ENCODE data around the gene C15orf39.
"Not testable (repeated sequence)": the region's sequence is repeated elsewhere in the genome, so short reads cannot be mapped to it uniquely, and the experiment has no call there.

Gene C15orf39

DNA sequence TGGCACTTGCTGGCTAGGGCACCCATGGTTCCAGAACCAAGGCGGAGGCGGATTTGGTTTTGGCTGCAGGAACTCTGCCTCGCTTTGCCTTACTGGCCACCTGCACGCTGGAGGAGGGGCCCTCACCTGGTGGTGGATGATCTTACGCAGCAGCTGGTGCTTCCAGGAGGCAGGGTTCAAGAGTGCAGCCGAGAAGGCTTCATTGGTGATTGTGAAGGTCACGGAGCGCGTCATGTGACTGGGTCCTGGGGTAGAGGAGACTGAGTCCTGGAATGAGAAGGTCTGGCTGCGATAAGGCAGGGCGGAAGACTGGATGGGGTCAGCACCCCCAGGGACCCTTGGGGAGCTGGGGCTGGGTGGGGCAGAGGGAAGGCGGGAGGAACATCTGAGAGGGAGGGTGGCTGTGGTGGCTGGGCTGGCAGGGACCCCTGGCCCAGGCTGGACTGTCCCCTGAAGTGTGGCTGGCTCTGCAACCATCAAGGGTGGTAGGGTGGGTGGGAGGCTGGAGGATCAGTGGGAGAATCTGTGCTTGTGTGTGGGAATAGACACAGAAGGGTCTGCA is 30.7 kb downstream of the C15orf39 start:
- no peak for DNase-seq (ENCODE audit: low read depth)

DNA sequence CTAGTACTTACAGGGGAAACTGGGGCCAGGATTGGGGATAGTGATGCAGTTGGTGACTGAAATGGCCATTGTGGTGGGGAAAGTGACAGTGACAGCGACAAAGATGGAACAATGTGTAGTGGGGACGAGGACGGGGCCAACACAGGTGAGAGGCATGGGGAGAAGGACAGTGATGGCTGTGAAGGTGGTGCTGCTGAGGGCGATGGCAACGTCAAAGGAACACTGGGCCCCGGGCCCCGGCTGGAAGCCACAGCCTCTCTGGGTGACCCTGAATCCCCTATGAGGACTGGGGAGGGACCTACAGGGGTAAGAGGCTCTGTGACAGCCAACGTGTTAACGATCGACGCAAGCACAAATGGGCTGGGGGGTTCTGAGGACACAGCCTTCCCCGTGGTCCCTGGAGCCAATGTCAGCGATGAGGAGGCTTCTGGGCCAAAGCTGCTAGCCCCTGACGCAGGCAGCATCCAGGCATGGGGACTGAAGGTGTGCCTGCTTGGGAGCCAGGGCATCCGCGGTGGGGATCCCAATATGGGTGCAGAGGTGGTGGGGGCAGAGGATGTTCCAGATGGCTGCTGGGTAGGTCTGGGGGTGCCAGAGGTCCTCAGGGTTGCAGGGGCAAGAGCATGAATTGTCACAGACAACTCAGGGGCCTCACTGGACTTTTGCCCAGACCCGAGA is 31.3 kb downstream of the C15orf39 start:
- no peak for DNase-seq (ENCODE audit: low read depth)

DNA sequence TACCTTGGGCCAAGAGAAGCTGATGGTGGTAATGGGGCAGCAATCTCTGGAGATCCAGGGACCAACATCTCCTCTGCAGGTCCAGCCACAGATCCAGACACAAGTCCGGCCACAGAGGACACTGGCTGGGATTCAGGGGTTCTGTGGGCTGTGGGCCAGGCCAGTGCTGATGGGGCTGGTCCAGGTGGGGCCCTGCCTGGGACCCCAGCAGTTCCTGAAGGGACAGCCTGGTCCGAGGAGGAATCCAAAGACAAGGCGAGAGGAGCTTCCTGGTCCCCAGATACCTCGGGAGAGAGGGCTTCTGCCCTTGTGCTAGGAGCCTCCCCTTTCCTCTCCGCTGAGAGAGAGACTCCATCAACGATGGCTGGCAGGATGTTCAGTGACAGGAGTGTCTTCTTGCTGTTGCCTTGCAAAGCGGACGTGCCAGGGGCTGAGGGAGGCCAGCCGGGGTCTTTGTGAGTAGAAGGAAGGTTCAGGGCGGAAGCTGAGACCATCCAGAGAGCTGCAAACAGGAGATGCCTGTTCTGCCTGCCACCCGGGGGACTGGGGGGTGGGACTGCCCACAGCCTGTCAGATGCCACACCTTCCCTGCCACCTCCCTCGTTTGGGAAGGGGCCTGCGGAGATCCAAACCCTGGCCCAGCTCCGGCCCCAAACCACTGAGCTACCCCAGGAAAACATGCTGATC is 32.0 kb downstream of the C15orf39 start:
- no peak for DNase-seq (ENCODE audit: low read depth)

DNA sequence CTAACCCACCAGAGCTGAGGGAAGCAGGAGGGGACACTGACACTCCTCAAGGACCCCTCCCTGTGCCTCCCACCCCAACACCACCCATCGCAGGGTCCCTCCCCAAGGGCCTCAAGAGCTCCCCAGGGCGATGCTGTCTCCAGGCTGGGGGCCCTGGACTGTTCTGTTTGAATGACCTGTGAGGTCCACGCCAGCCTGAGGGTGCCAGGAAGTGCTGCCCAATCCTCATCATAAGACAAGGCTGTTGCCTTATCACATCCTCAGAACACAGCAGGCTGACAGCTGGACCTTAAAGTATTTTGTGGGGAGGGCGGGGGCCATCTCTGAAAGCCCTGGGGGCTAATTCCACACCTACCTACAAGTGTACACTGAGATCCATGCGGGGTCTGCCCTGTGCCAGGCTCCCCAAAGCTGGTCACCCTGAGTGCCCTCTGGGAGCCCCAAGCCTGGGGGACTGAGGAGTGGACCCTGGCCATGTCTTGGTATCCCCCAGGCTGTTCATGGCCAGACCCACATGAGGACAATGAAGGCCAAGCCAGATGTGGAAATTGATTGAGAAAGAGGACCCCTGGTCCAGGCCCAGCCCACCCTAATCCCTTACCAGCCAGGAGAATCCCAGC is 32.6 kb downstream of the C15orf39 start:
- no peak for DNase-seq (ENCODE audit: low read depth)

DNA sequence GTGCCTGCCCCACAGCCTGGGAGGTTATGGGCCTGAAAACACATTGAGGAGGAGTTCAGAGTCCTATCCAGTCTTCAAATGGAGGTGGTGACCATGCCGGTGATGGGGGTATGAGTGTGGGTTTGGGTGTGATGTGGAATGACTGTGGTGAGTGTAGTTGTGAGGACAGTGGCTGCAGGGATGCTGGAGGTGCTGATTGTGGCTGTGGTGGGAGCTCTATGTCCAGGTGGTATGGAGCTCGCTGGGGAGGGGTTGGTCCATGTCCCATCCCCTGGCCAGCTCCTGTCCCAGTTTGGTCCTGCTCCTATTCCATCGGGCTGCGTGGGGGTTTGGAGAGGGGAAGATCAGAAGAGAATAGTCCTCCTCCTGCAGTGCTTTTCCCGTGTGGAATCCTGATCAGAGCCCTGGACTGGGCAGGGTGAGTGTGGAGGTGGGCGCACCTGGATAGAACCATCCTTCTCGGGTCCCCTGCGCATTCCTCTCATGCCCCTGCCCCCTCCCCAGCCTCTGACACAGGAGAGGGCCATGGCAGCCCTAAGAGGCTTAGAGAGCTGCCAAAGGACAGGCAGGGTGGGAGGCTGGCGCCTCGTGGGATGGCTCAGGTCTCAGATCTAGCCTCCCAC is 33.5 kb downstream of the C15orf39 start:
- no peak for DNase-seq (ENCODE audit: low read depth)

DNA sequence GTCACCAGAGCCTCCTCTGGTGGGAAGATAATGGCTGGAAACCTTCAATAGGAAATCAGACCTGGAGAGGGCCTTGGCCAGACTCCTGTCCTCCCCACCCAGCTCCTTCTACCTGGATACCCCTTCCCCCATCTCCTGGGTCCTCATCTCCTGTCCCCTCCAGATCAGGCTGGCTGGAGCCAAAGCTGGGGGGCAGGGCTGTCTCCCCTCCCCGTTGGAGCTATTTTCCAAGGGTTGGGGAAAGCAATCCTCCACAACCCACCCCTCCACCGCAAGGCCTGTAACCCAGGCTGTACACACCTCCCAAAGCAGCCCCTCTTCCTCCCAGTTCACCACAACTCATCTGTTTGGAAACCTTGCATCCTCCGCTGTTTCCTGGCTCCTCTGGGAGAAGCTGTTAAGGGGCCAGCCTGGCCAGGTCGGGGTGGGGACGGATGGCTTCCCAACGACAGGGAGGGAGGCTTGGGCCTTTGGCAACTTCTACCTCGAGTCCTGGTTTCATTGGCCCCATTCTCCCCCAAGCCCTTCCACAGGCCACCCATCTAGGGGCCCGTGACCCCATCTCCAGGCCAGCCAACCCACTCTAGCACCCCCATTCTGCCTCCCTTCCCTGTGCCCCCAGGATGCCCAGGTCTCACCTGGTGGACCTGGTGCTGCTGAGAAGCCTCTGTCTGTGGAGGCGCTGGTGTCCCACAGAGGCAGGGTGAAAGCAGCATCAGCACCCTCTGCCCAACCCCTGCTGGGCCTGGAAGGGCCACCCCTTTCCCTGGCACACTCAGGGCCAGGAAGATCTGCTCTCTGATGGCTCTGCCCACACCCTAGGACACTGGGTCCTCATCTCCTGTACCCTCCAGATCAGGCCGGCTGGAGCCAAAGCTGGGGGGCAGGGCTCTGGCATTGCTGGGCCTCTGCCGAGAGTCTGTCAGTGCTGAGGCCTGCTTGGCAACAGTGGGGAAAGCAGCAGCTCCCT is 34.4 kb downstream of the C15orf39 start:
- no peak for DNase-seq (ENCODE audit: low read depth)

DNA sequence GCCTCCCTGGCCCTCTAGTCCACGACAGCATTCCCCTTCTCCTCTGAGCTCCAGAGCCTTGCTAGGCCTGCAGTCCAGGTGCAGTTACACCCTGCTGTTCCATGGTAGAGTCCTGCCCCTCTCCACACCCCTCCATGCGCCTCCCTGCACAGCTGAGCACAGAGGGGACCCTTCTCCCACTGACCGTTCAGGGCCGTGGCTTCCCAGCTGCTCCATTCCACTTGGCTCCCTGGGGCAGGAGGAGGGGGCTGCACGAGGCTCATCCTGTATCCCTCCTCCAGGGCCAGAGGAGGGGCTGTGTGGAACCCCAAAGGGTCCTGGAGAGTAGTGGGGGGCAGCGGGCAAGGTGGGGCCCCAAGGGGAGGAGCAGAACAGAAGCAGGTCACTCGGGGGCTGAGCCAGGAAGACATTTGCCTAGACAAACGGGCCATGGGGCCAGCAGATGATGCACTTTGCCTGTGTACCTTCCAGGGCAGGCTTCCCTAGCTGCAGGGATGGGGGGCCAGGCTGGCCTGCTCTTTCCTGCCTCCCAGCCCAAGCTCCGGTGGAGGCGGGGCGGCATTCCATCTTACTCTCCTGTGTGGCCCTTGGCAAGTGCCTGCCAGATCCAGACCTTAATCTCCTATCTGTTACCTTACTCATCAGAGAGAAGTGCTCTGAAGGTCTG is 35.8 kb downstream of the C15orf39 start:
- DNase-seq (ENCODE audit: low read depth): no peak

DNA sequence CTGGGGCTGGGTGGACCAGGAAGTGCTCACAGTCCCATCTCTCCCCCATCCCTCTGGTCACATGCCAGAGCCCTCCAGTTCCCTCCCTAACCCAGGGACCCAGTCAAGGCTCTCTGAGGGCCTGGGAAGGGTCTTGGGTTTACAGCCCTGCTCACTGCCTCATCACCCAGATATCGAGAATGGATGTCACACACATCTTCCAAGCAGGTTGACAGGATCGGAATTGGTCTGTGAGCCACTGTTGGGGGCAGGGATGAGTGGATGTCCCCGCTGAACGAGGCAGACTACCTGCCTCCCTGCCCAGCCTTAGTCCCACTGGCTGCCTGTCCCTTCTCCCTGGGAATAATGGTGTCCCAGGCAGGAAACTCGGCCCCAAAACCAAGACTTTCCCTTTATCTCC is 36.5 kb downstream of the C15orf39 start:
- no peak for DNase-seq (ENCODE audit: low read depth)

DNA sequence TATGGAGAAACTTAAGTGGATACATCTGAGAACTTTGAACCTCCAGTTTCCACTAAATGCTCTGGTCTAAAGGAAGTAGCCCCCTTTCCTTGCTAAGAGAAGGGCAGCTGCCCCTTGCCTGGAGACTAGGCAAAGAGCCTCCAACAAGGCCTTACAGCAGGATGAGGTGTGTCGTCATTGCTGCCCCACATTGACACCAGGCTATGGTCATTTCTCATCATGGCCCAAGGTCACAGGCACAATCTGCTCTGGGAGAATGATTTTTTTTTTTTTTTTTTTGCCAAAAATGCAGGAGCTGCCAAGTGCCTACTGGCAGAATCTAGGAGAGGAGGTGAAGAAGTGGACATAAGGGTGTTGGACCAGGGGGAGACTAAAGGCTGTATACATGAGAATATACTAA is 44.1 kb downstream of the C15orf39 start:
- not testable (repeated sequence) for DNase-seq (ENCODE audit: low read depth)

DNA sequence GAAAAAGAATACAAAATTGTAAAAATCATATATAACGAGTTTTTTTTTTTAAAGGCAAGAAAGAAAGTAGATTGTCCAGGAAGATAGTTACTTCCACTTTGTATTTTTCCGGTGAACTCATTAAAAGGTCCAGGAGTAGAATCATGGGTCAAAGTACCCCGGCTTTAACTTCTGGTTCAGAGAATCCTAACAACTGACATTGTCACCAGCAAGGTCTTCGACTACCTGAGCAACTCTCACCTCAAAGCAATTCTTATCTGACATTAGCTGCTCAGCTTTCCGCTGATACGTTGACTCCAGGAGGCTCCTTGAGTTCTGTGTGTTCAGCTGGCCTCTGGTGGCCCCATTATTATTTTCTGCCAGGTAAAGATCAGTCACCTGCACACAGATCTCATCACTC is 47.3 kb downstream of the C15orf39 start:
- not testable (repeated sequence) for DNase-seq (ENCODE audit: low read depth)

DNA sequence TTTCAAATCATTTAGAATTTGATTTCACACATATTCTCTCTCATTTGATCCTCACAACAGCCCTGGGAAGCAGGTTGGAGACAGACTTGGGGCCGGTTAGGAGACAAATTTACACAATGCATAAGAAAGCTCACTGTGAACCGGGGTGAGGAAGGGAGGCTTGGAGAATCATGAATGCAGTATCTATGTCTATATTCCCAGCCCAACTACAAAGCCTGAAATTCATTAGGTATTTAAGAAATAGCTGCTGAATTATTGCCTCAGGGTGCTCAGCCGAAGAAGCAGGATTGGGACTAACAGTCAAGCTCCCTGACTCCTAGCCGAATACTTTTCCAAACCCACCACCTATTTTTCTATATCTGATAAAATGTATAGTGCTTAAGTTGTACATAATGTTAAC is 48.0 kb downstream of the C15orf39 start:
- no peak for DNase-seq (ENCODE audit: low read depth)

DNA sequence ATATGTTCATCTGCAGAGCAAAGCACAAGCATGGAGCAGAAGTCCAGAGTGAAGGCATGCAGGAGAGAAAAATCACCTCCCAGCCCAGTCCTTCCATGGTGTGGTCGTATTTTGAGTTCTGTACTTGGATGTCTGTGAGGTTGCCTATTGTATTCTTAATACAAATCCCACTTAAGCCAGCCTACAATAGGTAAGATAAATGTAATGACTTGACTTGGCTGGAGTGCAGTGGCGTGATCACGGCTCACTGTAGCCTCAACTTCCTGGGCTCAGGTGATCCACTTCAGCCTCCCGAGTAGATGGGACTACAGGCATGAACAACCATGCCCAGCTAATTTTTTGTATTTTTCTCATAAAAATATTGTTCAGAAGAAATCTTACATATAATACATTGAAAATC is 49.7 kb downstream of the C15orf39 start:
- not testable (repeated sequence) for DNase-seq (ENCODE audit: low read depth)

DNA sequence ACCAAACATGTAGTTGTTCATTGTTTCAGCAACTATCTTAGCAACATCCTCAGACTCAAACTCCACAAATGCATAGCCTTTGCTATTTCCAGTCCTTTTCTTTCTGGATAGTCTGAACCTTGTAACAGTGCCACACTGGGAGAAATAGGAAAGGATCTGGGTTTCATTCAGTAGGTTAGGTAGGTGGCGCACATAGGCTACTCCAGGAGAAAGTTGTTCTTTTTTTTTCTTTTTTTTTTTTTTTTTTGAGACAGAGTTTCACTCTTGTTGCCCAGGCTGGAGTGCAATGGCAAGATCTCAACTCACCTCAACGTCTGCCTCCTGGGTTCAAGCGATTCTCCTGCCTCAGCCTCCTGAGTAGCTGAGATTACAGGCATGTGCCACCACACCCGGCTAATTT is 50.6 kb downstream of the C15orf39 start:
- not testable (repeated sequence) for DNase-seq (ENCODE audit: low read depth)

DNA sequence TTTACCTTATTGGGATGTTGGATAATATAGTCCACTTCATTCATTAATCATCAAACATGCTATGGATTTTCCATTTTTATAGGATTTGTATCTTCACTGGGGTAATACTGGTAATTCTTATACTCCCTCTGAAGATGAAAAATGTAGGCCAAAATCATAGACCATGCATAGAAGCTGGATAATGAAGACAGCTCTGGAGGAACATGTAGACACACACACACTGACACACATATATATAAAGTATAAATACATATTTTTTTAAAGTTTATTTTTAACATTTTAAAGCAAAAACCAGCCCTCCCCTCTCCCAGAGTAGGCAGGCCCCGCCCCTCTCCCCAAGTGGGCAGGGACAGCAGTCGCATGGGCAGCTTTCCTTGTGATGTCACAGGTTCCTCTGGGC is 56.4 kb downstream of the C15orf39 start, which contains the start of gene GOLGA6C:
GOLGA6C (plus strand) TSS at position 301 of the 400 bp plus-strand sequence. CDS start 265 bp downstream, outside the sequence.
- DNase-seq (ENCODE audit: low read depth): not testable (repeated sequence)

DNA sequence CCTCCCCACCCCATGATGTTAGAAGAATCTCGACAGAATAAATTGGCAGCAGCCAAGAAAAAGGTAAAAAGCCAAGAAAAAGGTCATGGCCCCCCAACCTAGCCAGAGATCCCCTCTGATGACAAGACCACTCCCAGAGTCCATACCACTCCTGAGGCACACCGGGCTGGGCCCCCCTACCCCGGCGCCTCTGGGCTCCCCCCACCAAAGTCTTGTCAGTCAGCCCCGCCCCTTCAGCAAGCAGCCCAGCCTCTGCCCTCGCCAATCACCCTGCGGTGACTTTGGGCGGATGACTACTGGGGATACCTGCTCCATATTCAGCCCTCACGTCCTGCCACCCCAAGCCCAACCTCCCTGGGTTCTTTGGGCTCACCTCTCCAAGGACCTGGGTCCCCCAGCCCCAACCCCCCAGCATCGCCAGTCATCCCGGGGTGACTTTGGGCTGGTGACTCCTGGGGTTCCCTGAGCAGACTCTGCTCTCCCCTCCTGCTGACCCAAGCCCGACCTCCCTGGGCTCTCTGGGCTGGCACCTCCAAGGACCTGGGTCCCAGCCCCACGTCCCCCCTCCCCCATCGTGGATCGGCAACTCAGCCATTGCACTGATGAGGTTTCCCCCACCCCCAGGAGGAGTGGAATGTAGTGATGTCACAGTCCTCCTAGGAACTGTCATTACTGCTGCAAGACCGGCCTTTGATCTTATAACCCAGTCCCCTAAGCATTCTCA is 57.1 kb downstream of the C15orf39 start:
- not testable (repeated sequence) for DNase-seq (ENCODE audit: low read depth)

DNA sequence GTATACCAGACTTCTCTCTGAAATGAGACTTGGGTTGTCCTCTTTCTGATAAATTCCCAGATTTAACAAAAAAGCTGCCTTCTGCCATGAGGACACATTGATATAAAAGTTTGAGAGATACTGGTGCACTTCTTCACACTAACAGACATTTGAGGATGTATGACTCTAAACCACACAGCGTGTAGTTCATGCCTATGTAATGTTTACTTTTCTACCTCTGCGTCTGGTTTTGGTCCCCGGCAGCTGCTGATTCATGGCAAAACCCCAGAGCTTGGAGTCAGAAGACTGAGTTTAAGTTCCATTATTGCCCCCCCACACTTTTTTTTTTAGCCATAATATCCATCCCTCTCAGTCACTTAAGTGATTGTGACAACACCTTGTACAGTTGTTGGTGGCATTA is 58.2 kb downstream of the C15orf39 start:
- DNase-seq (ENCODE audit: low read depth): not testable (repeated sequence)
